Measurements from ENCODE around the gene SVEP1. TPM values are rescaled to one million over a fixed set of nuclear protein-coding genes. Genes with fewer than 3 reads are reported as not detected.
A peak's percentile ranks its signal among the peaks of the same experiment; 100 is the strongest.
"Not testable (repeated sequence)": the region's sequence is repeated elsewhere in the genome, so short reads cannot be mapped to it uniquely, and the experiment has no call there.

SVEP1 gene
- total and polyA plus RNA-seq, 10 donors: 0.98 to 44.9 (median 25.8) TPM

- TF ChIP-seq POLR2A (IDR thresholded peaks at IDR 0.05) (no peak), POLR2AphosphoS5 (IDR thresholded peaks at IDR 0.05) (no peak), CTCF (IDR thresholded peaks at IDR 0.05 in 8 of 11, conservative IDR thresholded peaks at IDR 0.05 in 3 of 11) (no peak)
- H3K9me3 ChIP-seq: peaks cover 0 to 14% (median 0%) of the 10 kb centered on the region in 8 donors
These were observed 47.8 kb downstream of the SVEP1 start for GRCh38 chr9:110531776-110532175.

GRCh38 chr9:110531241-110531640 is 48.3 kb downstream of the SVEP1 start:
- H3K27ac ChIP-seq: peak overlapping the region in 1 of 8 donors; percentile 30
- WGBS, 5 donors: 11 to 43% (median 27%) methylated on average over 1 of the region's 1 CpG
- DNase-seq: not testable (repeated sequence)

More at GRCh38 chr9:110531776-110532175, 47.8 kb downstream of the SVEP1 start:
- Histone ChIP-seq H3K4me1 (no peaks in the 10 kb centered on the region), H3K27ac (peak overlapping the region in 2 of 8 donors; percentile 28 to 30), H3K4me3 (no peak overlapping the region), H3K27me3 (replicated peaks in 1 of 7) (no peaks in the 10 kb centered on the region), H3K36me3 (no peaks in the 10 kb centered on the region)
- intact Hi-C loops (cut with DNase I; ENCODE audit: low total_unique reads): no loop called here
- no peak for DNase-seq

GRCh38 chr9:110528645-110529044 is 50.9 kb downstream of the SVEP1 start:
- Histone ChIP-seq H3K9me3 (peaks cover 0 to 7% (median 0%) of the 10 kb centered on the region in 8 donors), H3K27me3 (replicated peaks in 1 of 7) (no peaks in the 10 kb centered on the region), H3K4me1 (no peaks in the 10 kb centered on the region), H3K36me3 (no peaks in the 10 kb centered on the region), H3K4me3 (no peak overlapping the region), H3K27ac (no peak overlapping the region)
- intact Hi-C loops (cut with DNase I; ENCODE audit: low total_unique reads): no loop called here
- TF ChIP-seq CTCF (IDR thresholded peaks at IDR 0.05 in 8 of 11, conservative IDR thresholded peaks at IDR 0.05 in 3 of 11) (no peak), POLR2A (IDR thresholded peaks at IDR 0.05) (no peak), POLR2AphosphoS5 (IDR thresholded peaks at IDR 0.05) (no peak)
- DNase-seq: no peak

More at GRCh38 chr9:110531241-110531640, 48.3 kb downstream of the SVEP1 start:
- H3K9me3 ChIP-seq: peaks cover 0 to 14% (median 0%) of the 10 kb centered on the region in 8 donors
- H3K36me3 ChIP-seq; H3K27me3 ChIP-seq (replicated peaks in 1 of 7); H3K4me1 ChIP-seq; H3K4me3 ChIP-seq; intact Hi-C loops (cut with DNase I; ENCODE audit: low total_unique reads): not testable (repeated sequence)

DNA sequence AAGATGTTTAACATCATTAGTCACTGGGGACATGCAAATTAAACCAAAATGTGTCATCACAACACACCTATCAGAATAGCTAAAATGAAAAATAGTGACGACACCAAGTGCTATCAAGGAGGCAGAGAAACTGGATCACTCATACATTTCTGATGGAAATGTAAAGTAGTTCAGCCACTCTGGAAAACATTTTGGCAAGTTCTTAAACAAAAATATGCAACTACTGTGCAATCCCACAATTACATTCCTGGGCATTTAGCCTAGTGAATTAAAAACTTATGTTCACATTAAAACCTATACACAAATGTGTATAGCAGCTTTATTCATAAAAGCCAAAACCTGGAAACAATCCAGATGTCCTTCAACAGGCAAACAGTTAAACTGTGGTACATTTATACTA is 53.1 kb downstream of the SVEP1 start:
- Histone ChIP-seq H3K9me3 (peaks cover 0 to 5% (median 0%) of the 10 kb centered on the region in 8 donors), H3K27ac (no peak overlapping the region), H3K4me3 (no peak overlapping the region), H3K27me3 (replicated peaks in 1 of 7) (no peaks in the 10 kb centered on the region), H3K36me3 (no peaks in the 10 kb centered on the region), H3K4me1 (no peaks in the 10 kb centered on the region)
- no peak for TF ChIP-seq POLR2A (IDR thresholded peaks at IDR 0.05)
- TF ChIP-seq CTCF (IDR thresholded peaks at IDR 0.05 in 8 of 11, conservative IDR thresholded peaks at IDR 0.05 in 3 of 11): no peak
- no peak for TF ChIP-seq POLR2AphosphoS5 (IDR thresholded peaks at IDR 0.05)
- 56 to 77% (median 70%) methylated on average over 1 of the region's 1 CpG for WGBS, 5 donors
- no peak for DNase-seq
- intact Hi-C loops (cut with DNase I; ENCODE audit: low total_unique reads): no loop called here

GRCh38 chr9:110521206-110521605 is 58.3 kb downstream of the SVEP1 start:
- intact Hi-C loops (cut with DNase I; ENCODE audit: low total_unique reads): no loop called here
- no peak overlapping the region for H3K4me3 ChIP-seq
- 74 to 85% (median 79%) methylated on average over 2 of the region's 2 CpGs for WGBS, 5 donors
- no peak for DNase-seq
- no peak for TF ChIP-seq POLR2AphosphoS5 (IDR thresholded peaks at IDR 0.05)
- no peak for TF ChIP-seq POLR2A (IDR thresholded peaks at IDR 0.05)
- no peak for TF ChIP-seq CTCF (IDR thresholded peaks at IDR 0.05 in 8 of 11, conservative IDR thresholded peaks at IDR 0.05 in 3 of 11)
- no peaks in the 10 kb centered on the region for H3K27me3 ChIP-seq (replicated peaks in 1 of 7)
- no peaks in the 10 kb centered on the region for H3K9me3 ChIP-seq
- no peaks in the 10 kb centered on the region for H3K4me1 ChIP-seq
- peak overlapping the region in 2 of 8 donors; percentile 32 to 40 for H3K27ac ChIP-seq
- H3K36me3 ChIP-seq: no peaks in the 10 kb centered on the region
